Panc1 (cell line): Measurements from ENCODE around the gene MTERF4.

Experiments
- CTCF ChIP-seq: fragments of 450-650 bp; IDR thresholded peaks from 2 replicates; pipeline ENCODE4 v1.5.1; 2017; ENCODE audit warnings: mild to moderate bottlenecking
- POLR2AphosphoS5 ChIP-seq: IDR thresholded peaks from 2 replicates; pipeline ENCODE4 v1.6.1; 2012; ENCODE audit warnings: mild to moderate bottlenecking, low read depth, low read length, moderate library complexity
- REST ChIP-seq, 2 experiments: IDR thresholded peaks; 2 replicates each; pipeline ENCODE4 v1.6.1; 2011 to 2012; ENCODE audit warnings: low read depth in 2 of 2, control low read depth in 1 of 2, low read length in 1 of 2, mild to moderate bottlenecking in 1 of 2, moderate library complexity in 1 of 2; ENCODE audit not compliant: insufficient read depth in 1 of 2
- SIN3A ChIP-seq: IDR thresholded peaks from 2 replicates; pipeline ENCODE4 v1.6.1; 2012; ENCODE audit warnings: low read depth, mild to moderate bottlenecking, low read length, moderate library complexity, borderline replicate concordance; ENCODE audit not compliant: insufficient read depth
- TCF7L2 ChIP-seq: IDR thresholded peaks from 2 replicates; pipeline ENCODE4 v1.6.1; 2011; ENCODE audit warnings: mild to moderate bottlenecking, low read depth, low read length, inconsistent platforms

GRCh38 chr2:241142063-241142462, 40.0 kb upstream of the MTERF4 start:
- TF ChIP-seq CTCF (no peak), POLR2AphosphoS5 (no peak), REST (IDR thresholded peaks at IDR 0.05; ENCODE audit: insufficient read depth in 1 of 2, low read depth in 2 of 2, low read length in 1 of 2) (no peak), TCF7L2 (no peak), SIN3A (no peak)
